LHCN-M2 (cell line): ENCODE measurements around the gene GALNT2. TPM values are rescaled to one million over a fixed set of nuclear protein-coding genes. Genes with fewer than 3 reads are reported as not detected.

ENCODE experiments used
- DNase-seq: peaks from one replicate; pipeline ENCODE4 v3.0.0-alpha.2; 2012; ENCODE audit warnings: low read depth
- total RNA-seq: library from RNA; depleted of rRNA; stranded (reverse); fragments of >200 nt; gene quantifications from 2 replicates; pipeline ENCODE4 v1.2.3, GENCODE V29; 2014

GALNT2 gene
- total RNA-seq, 1 experiment from 2014 or later = 81.6 TPM

- DNase-seq = peak; percentile 85
Observed at GRCh38 chr1:230090194-230090711, 23.2 kb downstream of the GALNT2 start.

GRCh38 chr1:230091473-230092231, 24.6 kb downstream of the GALNT2 start:
- peak; percentile 54 for DNase-seq

- no peak for DNase-seq
Observed at GRCh38 chr1:230094746-230095145, 27.7 kb downstream of the GALNT2 start.

GRCh38 chr1:230095938-230096337, 28.9 kb downstream of the GALNT2 start:
- no peak for DNase-seq

- DNase-seq = no peak
Observed at GRCh38 chr1:230097370-230097769, 30.3 kb downstream of the GALNT2 start.

- no peak for DNase-seq
Observed at GRCh38 chr1:230098723-230099122, 31.7 kb downstream of the GALNT2 start.

- DNase-seq = no peak
Observed at GRCh38 chr1:230099465-230099864, 32.4 kb downstream of the GALNT2 start.

- no peak for DNase-seq
Observed at GRCh38 chr1:230100932-230101331, 33.9 kb downstream of the GALNT2 start.

- DNase-seq = no peak
Observed at GRCh38 chr1:230101556-230101955, 34.5 kb downstream of the GALNT2 start.

- DNase-seq = no peak
Observed at GRCh38 chr1:230102046-230102445, 35.0 kb downstream of the GALNT2 start.

- no peak for DNase-seq
Observed at GRCh38 chr1:230102472-230102871, 35.4 kb downstream of the GALNT2 start.

- DNase-seq = no peak
Observed at GRCh38 chr1:230103306-230104173, 36.5 kb downstream of the GALNT2 start.

- peak; percentile 98 for DNase-seq
Observed at GRCh38 chr1:230104395-230105244, 37.6 kb downstream of the GALNT2 start.

- no peak for DNase-seq
Observed at GRCh38 chr1:230105245-230105753, 38.3 kb downstream of the GALNT2 start.

GRCh38 chr1:230105754-230106625, 39.0 kb downstream of the GALNT2 start:
- peak; percentile 64 for DNase-seq

- DNase-seq = no peak
Observed at GRCh38 chr1:230107941-230108340, 40.9 kb downstream of the GALNT2 start.

- no peak for DNase-seq
Observed at GRCh38 chr1:230108580-230108979, 41.5 kb downstream of the GALNT2 start.

GRCh38 chr1:230109066-230109465, 42.0 kb downstream of the GALNT2 start:
- no peak for DNase-seq

- DNase-seq = peak; percentile 45
Observed at GRCh38 chr1:230109895-230110667, 43.0 kb downstream of the GALNT2 start.
